Skeletal muscle cell (primary cell): ENCODE data around the gene NRCAM.
"Not testable (repeated sequence)": the region's sequence is repeated elsewhere in the genome, so short reads cannot be mapped to it uniquely, and the experiment has no call there.

Experiments used
- DNase-seq: peaks from one replicate; pipeline ENCODE4 v3.0.0-alpha.2; 2010; ENCODE audit warnings: low read depth
- H3K4me3 ChIP-seq: 2 replicates; pipeline ENCODE4 v1.5.1; 2011; ENCODE audit warnings: low read depth, mild to moderate bottlenecking, control low read depth, low read length, moderate library complexity

NRCAM gene

GRCh38 chr7:108291791-108292440 lies 164.3 kb downstream of the NRCAM start:
- DNase-seq, result peak; percentile 48
- no peak overlapping the region for H3K4me3 ChIP-seq

GRCh38 chr7:108291152-108291508 lies 165.1 kb downstream of the NRCAM start:
- H3K4me3 ChIP-seq, result no peak overlapping the region
- no peak for DNase-seq

- DNase-seq, result no peak
- no peak overlapping the region for H3K4me3 ChIP-seq
These were observed 165.6 kb downstream of the NRCAM start for GRCh38 chr7:108290459-108291151.

GRCh38 chr7:108289852-108290251 lies 166.4 kb downstream of the NRCAM start:
- no peak for DNase-seq
- no peak overlapping the region for H3K4me3 ChIP-seq

GRCh38 chr7:108287857-108288256 lies 168.4 kb downstream of the NRCAM start:
- no peak overlapping the region for H3K4me3 ChIP-seq
- DNase-seq, result no peak

GRCh38 chr7:108286290-108286904 lies 169.8 kb downstream of the NRCAM start:
- DNase-seq, result no peak
- no peak overlapping the region for H3K4me3 ChIP-seq

- H3K4me3 ChIP-seq, result no peak overlapping the region
- DNase-seq, result no peak
These were observed 170.5 kb downstream of the NRCAM start for GRCh38 chr7:108285778-108286177.

GRCh38 chr7:108285003-108285368 lies 171.2 kb downstream of the NRCAM start:
- no peak overlapping the region for H3K4me3 ChIP-seq
- no peak for DNase-seq

GRCh38 chr7:108284349-108285002 lies 171.8 kb downstream of the NRCAM start:
- no peak for DNase-seq
- no peak overlapping the region for H3K4me3 ChIP-seq

GRCh38 chr7:108283252-108283651 lies 173.0 kb downstream of the NRCAM start:
- H3K4me3 ChIP-seq, result no peak overlapping the region
- DNase-seq, result no peak

- H3K4me3 ChIP-seq, result no peak overlapping the region
- no peak for DNase-seq
These were observed 173.7 kb downstream of the NRCAM start for GRCh38 chr7:108282427-108282996.

GRCh38 chr7:108280136-108280535 lies 176.1 kb downstream of the NRCAM start:
- H3K4me3 ChIP-seq, result no peak overlapping the region
- DNase-seq, result no peak

- no peak for DNase-seq
- no peak overlapping the region for H3K4me3 ChIP-seq
These were observed 177.5 kb downstream of the NRCAM start for GRCh38 chr7:108278776-108279175.

- H3K4me3 ChIP-seq, result no peak overlapping the region
- no peak for DNase-seq
These were observed 178.0 kb downstream of the NRCAM start for GRCh38 chr7:108278281-108278680.

GRCh38 chr7:108274447-108274846 lies 181.8 kb downstream of the NRCAM start:
- not testable (repeated sequence) for DNase-seq, H3K4me3 ChIP-seq

GRCh38 chr7:108272891-108273290 lies 183.3 kb downstream of the NRCAM start:
- H3K4me3 ChIP-seq, DNase-seq: not testable (repeated sequence)

- no peak overlapping the region for H3K4me3 ChIP-seq
- DNase-seq, result no peak
These were observed 185.7 kb downstream of the NRCAM start for GRCh38 chr7:108270385-108271015.

- DNase-seq, result no peak
- no peak overlapping the region for H3K4me3 ChIP-seq
These were observed 187.9 kb downstream of the NRCAM start for GRCh38 chr7:108268200-108268820.

GRCh38 chr7:108267615-108268014 lies 188.6 kb downstream of the NRCAM start:
- DNase-seq, result no peak
- no peak overlapping the region for H3K4me3 ChIP-seq
